AG09309 (cell line): Measurements from ENCODE around the gene MGMT.

ENCODE experiments used
- DNase-seq: peaks from one replicate; pipeline ENCODE4 v3.0.0-alpha.2; 2010; ENCODE audit warnings: low read depth
- H3K4me3 ChIP-seq: 2 replicates; pipeline ENCODE4 v1.5.1; 2011; ENCODE audit warnings: mild to moderate bottlenecking, low read depth, low read length, moderate library complexity; ENCODE audit not compliant: control insufficient read depth
- TF ChIP-seq, protein P1 (sequence below): IDR thresholded peaks from 2 replicates; pipeline ENCODE4 v1.5.1; 2011; ENCODE audit warnings: mild to moderate bottlenecking, low read depth, low read length, inconsistent platforms; ENCODE audit not compliant: insufficient read depth, control insufficient read depth; ENCODE audit errors: missing control alignments

MGMT gene

DNA sequence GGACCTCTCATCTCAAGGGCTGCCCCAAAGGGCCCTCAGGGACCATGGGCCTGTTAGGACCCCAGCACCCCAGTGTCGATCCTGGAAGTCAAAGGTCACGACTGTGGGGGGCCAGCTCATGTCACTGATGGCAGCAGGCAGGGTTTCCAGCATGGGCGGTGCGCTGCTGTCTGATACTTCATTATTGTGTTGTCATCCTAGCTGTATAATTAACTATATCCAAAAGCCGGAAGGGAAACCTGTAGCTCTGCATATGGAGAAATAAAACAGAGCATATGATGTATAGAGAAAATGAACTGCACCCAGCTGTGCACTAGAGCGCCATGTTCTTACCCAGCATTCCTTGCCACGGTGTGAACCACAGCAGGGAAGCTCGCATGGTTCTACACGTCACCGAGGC lies 300.7 kb downstream of the MGMT start:
- TF ChIP-seq, protein P1, sequence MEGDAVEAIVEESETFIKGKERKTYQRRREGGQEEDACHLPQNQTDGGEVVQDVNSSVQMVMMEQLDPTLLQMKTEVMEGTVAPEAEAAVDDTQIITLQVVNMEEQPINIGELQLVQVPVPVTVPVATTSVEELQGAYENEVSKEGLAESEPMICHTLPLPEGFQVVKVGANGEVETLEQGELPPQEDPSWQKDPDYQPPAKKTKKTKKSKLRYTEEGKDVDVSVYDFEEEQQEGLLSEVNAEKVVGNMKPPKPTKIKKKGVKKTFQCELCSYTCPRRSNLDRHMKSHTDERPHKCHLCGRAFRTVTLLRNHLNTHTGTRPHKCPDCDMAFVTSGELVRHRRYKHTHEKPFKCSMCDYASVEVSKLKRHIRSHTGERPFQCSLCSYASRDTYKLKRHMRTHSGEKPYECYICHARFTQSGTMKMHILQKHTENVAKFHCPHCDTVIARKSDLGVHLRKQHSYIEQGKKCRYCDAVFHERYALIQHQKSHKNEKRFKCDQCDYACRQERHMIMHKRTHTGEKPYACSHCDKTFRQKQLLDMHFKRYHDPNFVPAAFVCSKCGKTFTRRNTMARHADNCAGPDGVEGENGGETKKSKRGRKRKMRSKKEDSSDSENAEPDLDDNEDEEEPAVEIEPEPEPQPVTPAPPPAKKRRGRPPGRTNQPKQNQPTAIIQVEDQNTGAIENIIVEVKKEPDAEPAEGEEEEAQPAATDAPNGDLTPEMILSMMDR = no peak
- DNase-seq = no peak
- no peak overlapping the region for H3K4me3 ChIP-seq

DNA sequence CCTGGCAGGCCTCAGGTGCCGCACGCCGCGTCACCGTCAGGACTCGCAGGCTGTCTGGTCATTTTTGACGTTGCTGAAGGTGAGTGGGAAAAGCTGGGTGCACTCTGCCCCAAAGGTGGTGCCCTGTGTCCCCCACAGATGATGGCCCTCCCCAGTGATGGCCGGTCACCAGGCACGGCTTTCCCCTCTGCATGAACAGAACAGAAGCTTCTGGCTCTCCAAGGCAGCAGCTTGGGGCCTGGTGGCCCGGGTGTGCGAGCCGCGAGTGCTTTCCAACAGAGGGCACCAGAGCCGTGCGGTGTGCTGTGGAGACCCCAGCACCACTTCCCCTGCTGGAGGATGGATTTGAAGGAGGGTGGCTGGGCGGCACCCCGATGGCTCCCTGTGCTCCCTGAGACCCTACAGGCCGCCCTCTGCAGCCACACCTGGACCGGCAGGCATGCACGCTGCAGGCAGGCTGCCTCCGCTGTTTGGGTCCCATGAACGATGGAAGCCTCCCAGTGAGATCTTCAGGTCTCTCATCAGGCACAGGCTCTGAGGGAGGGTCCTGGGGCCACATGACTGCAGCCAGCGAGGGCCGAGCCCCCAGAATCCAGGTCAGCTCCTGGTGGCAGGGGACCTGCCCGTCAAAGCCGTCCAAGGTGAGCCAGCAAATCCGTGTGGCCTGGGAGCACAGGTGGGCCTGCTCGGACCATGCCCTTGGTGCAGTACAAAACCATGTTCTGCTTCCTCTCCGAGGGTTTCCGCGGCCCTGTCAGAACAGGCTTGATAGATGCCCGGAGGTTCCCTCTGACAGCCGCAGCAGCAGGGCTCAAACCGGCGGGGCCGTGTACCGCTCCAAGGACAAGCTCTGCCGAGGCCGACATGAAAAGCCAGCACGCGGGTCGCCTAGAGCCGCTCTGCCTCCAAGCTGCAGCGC lies 301.7 kb downstream of the MGMT start:
- H3K4me3 ChIP-seq = no peak overlapping the region
- TF ChIP-seq, protein P1 = no peak
- DNase-seq = no peak

DNA sequence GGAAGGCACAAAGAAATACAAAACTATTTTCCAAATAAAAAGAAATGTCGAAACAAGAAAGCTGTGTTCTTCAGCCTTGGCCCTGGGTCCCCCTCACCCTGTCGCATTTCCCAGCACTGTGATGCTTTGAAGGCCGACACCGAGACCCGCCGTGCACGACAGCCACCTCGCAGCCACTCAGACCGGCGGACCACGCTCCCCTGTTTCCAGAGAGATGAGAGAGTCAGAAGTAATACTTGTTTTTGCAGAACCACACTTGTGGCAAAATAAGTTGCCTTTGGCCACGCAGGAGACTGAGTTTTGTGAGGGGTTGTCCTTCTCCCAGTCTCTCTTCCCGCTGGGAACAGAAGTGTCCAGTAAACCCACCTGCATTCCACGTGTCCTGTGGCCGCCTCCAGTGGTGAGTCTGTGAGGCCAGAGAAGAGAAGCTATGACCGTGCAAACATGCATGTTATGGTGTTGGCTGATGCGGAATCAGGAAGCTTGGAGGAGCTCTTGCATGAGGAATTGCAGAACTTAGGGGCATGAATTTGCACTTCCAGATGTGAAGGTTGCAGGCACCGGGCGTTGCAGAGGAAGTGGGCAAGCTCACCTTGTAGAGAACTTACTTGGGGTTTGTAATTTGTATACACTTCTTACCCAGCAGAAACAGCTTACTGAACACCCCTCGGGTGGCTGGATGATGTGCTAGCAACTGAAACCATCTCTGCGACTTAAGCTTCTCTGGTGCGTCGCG lies 302.5 kb downstream of the MGMT start:
- TF ChIP-seq, protein P1 = no peak
- no peak overlapping the region for H3K4me3 ChIP-seq
- DNase-seq = no peak

DNA sequence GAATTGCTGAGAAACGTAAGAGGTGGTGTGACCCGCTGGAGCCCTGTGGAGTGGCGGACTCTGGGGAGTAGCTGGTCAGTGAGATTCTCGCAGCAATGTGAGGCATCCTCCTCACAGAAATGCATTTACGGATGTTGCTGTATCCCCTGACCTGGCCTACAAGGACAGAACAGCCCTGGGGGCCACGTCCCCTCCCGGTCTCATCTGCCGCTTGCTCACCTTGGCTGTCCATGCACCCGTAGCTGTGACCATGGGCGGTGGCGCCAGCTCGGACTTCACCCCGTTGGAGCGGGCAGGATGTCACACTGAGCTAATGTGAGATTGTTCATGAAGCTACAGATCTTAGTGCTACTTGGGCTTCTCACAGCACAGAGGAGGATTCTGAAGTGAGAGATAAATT lies 303.2 kb downstream of the MGMT start:
- no peak overlapping the region for H3K4me3 ChIP-seq
- TF ChIP-seq, protein P1 = no peak
- no peak for DNase-seq

DNA sequence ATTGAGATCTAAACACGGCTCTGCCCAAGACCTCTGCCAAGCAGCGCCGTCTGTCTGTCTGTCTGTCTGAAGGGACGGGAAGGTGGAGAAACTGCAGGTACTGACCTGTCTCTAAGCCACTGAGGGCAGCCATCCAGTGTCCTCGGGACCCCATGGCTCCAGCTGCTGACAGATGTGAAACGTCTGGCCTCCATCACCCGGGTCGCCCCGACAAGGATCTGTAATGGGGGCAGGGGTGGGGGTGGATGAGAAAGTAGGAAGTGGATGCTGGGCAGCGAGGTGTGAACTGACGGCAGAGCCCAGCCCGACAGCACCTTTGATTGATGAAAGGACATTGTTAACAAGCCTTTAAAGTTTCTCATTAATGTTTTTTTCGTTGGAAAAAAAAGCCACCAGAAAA lies 304.0 kb downstream of the MGMT start:
- H3K4me3 ChIP-seq = no peak overlapping the region
- TF ChIP-seq, protein P1 = no peak
- DNase-seq = no peak

DNA sequence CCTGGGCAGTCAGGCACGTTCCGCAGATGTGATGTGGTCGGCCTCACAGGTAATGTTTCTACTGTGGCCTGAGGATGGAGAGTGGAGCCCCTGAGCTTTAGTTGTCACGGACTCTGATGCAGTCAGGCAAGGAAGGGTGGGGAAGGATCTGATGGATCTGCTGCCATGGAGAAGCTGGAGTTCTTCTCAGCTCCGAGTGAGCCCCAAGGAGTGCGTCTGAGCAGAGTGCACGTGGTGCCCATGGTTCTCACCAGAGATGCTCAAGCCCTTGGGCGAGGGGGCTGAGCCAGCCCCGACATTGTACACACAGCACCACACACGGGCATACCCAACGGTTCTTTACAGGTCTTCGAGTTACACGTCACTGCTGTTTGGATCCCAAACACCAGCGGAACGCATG lies 304.5 kb downstream of the MGMT start:
- TF ChIP-seq, protein P1 = no peak

More for the DNA sequence above, 304.5 kb downstream of the MGMT start:
- no peak overlapping the region for H3K4me3 ChIP-seq
- DNase-seq = no peak
